ENCODE measurements around the gene GALNT15. TPM values are rescaled to one million over a fixed set of nuclear protein-coding genes. Genes with fewer than 3 reads are reported as not detected.

GALNT15 gene
- polyA plus RNA-seq, 1 donor (not counting 4 experiments of a cell fraction or from before 2014, with no cell fraction given): not detected

GRCh38 chr3:16203031-16203430 lies 28.6 kb downstream of the GALNT15 start:
- Histone ChIP-seq H3K9me1 (ENCODE audit: control insufficient read depth, extremely low read depth, insufficient read depth, low read length) (no peaks in the 10 kb centered on the region), H3K27ac (ENCODE audit: control insufficient read depth, insufficient read depth, low read length) (no peak overlapping the region), H3K4me1 (ENCODE audit: control insufficient read depth, extremely low read depth, insufficient read depth, low read length) (peaks cover 7% of the 10 kb centered on the region), H3K9me3 (ENCODE audit: control insufficient read depth, low read depth, low read length) (no peaks in the 10 kb centered on the region), H3K36me3 (ENCODE audit: control insufficient read depth in 2 of 2, extremely low read depth in 1 of 2, insufficient read depth in 2 of 2, low read length in 2 of 2) (no peaks in the 10 kb centered on the region), H3K9ac (ENCODE audit: control insufficient read depth, extremely low read depth, insufficient read depth, low read length) (no peak overlapping the region), H3K4me2 (ENCODE audit: control insufficient read depth, extremely low read depth, insufficient read depth, low read depth, low read length) (no peak overlapping the region), H4K20me1 (ENCODE audit: control insufficient read depth, extremely low read depth, insufficient read depth, low read length) (no peaks in the 10 kb centered on the region), H3K4me3 (ENCODE audit: control insufficient read depth in 2 of 3, extremely low read depth in 1 of 3, insufficient read depth in 2 of 3, low read depth in 1 of 3, low read length in 3 of 3) (no peak overlapping the region), H2AFZ (ENCODE audit: control insufficient read depth, low read length) (no peak overlapping the region), H3K79me2 (ENCODE audit: control insufficient read depth, insufficient read depth, low read length) (no peaks in the 10 kb centered on the region), H3K27me3 (ENCODE audit: control insufficient read depth, extremely low read depth, insufficient read depth, low read length) (peaks cover 15% of the 10 kb centered on the region)
- TF ChIP-seq EZH2 (IDR thresholded peaks at IDR 0.05; ENCODE audit: low read length): no peak
- TF ChIP-seq, protein P1, sequence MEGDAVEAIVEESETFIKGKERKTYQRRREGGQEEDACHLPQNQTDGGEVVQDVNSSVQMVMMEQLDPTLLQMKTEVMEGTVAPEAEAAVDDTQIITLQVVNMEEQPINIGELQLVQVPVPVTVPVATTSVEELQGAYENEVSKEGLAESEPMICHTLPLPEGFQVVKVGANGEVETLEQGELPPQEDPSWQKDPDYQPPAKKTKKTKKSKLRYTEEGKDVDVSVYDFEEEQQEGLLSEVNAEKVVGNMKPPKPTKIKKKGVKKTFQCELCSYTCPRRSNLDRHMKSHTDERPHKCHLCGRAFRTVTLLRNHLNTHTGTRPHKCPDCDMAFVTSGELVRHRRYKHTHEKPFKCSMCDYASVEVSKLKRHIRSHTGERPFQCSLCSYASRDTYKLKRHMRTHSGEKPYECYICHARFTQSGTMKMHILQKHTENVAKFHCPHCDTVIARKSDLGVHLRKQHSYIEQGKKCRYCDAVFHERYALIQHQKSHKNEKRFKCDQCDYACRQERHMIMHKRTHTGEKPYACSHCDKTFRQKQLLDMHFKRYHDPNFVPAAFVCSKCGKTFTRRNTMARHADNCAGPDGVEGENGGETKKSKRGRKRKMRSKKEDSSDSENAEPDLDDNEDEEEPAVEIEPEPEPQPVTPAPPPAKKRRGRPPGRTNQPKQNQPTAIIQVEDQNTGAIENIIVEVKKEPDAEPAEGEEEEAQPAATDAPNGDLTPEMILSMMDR (optimal IDR thresholded peaks at IDR 0.05 in 1 of 3, IDR thresholded peaks at IDR 0.05 in 1 of 3, conservative IDR thresholded peaks at IDR 0.05 in 1 of 3; ENCODE audit: extremely low read depth in 1 of 3, insufficient read depth in 2 of 3, low read length in 3 of 3): no peak
- dilution Hi-C loops (cut with MboI; ENCODE audit: extremely low pct_ligation_motif_present, low sequenced_read_pairs): no loop called here
- no peak for FAIRE-seq
- DNase-seq (ENCODE audit: low read depth, low spot score): no peak

GRCh38 chr3:16203671-16204629 lies 29.5 kb downstream of the GALNT15 start:
- no peak for DNase-seq (ENCODE audit: low read depth, low spot score)
- no peak for FAIRE-seq
- H3K27ac ChIP-seq (ENCODE audit: control insufficient read depth, insufficient read depth, low read length): no peak overlapping the region
- TF ChIP-seq, protein P1 (optimal IDR thresholded peaks at IDR 0.05 in 1 of 3, IDR thresholded peaks at IDR 0.05 in 1 of 3, conservative IDR thresholded peaks at IDR 0.05 in 1 of 3; ENCODE audit: extremely low read depth in 1 of 3, insufficient read depth in 2 of 3, low read length in 3 of 3): no peak
- TF ChIP-seq EZH2 (IDR thresholded peaks at IDR 0.05; ENCODE audit: low read length): no peak
- H3K9me1 ChIP-seq (ENCODE audit: control insufficient read depth, extremely low read depth, insufficient read depth, low read length): no peaks in the 10 kb centered on the region
- H3K79me2 ChIP-seq (ENCODE audit: control insufficient read depth, insufficient read depth, low read length): no peaks in the 10 kb centered on the region
- no peak overlapping the region for H3K4me3 ChIP-seq (ENCODE audit: control insufficient read depth in 2 of 3, extremely low read depth in 1 of 3, insufficient read depth in 2 of 3, low read depth in 1 of 3, low read length in 3 of 3)
- no peaks in the 10 kb centered on the region for H3K9me3 ChIP-seq (ENCODE audit: control insufficient read depth, low read depth, low read length)
- H2AFZ ChIP-seq (ENCODE audit: control insufficient read depth, low read length): no peak overlapping the region
- no peaks in the 10 kb centered on the region for H3K36me3 ChIP-seq (ENCODE audit: control insufficient read depth in 2 of 2, extremely low read depth in 1 of 2, insufficient read depth in 2 of 2, low read length in 2 of 2)
- H3K9ac ChIP-seq (ENCODE audit: control insufficient read depth, extremely low read depth, insufficient read depth, low read length): no peak overlapping the region
- peaks cover 7% of the 10 kb centered on the region for H3K4me1 ChIP-seq (ENCODE audit: control insufficient read depth, extremely low read depth, insufficient read depth, low read length)
- H3K27me3 ChIP-seq (ENCODE audit: control insufficient read depth, extremely low read depth, insufficient read depth, low read length): peaks cover 15% of the 10 kb centered on the region
- dilution Hi-C loops (cut with MboI; ENCODE audit: extremely low pct_ligation_motif_present, low sequenced_read_pairs): no loop called here
- no peaks in the 10 kb centered on the region for H4K20me1 ChIP-seq (ENCODE audit: control insufficient read depth, extremely low read depth, insufficient read depth, low read length)
- no peak overlapping the region for H3K4me2 ChIP-seq (ENCODE audit: control insufficient read depth, extremely low read depth, insufficient read depth, low read depth, low read length)

Measured in keratinocyte (primary cell).